Gastroesophageal sphincter (tissue), 3 donors: ENCODE data around the gene APBA2.

ENCODE experiments used
- EP300 ChIP-seq: sonication (generic); formaldehyde crosslinking; IDR thresholded peaks from one replicate; pipeline ENCODE4 v1.6.1; 2017; ENCODE audit warnings: antibody characterized with exemption, mild to moderate bottlenecking
- POLR2A ChIP-seq, 2 donors: fragments of 450-650 bp; IDR thresholded peaks; one replicate each; pipeline ENCODE4 v1.6.1; 2017; ENCODE audit warnings: antibody characterized with exemption in 2 of 2, mild to moderate bottlenecking in 2 of 2, moderate library complexity in 1 of 2
- POLR2AphosphoS5 ChIP-seq: sonication (generic); formaldehyde crosslinking; IDR thresholded peaks from one replicate; pipeline ENCODE4 v1.6.1; 2017; ENCODE audit warnings: antibody characterized with exemption
- TF ChIP-seq, protein P1 (sequence below), 4 experiments: fragments of 200-600 bp in 2 of 4; fragments of 450-650 bp in 2 of 4; sonication (generic) in 1 of 4; IDR thresholded peaks; one replicate each; pipeline ENCODE4 v1.5.1; 2017 to 2019; ENCODE audit warnings: antibody characterized with exemption in 4 of 4, mild to moderate bottlenecking in 2 of 4, moderate library complexity in 2 of 4

DNA sequence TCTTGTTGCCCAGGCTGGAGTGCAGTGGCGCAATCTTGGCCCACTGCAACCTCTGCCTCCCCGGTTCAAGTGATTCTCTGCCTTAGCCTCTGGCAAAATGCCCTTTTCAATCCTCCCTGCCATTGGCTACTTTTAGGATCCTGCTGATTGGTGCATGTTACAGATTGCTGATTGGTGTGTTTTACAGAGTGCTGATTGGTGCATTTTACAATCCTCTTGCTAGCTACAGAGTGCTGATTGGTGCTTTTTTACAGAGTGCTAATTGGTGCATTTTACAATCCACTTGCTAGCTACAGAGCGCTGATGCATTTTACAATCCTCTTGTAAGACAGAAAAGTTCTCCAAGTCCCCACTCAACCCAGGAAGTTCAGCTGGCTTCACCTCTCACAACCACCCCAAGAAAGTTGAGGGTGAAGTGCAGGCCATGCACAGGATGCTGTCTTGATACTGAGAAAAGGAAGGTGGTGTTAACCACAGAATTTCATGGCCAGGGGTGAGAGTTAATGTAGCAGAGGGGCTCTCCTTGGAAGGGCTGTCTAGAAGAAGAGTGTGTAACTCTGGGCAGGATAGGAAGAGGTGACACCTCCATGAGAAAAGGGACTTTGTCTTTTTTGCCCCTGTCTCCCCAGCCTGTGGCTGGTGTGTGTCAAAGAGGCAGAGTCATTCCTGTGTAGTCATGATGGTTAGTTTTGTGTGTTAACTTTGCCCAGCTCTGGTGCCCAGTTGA, 145.9 kb downstream of the APBA2 start:
- TF ChIP-seq, protein P1, sequence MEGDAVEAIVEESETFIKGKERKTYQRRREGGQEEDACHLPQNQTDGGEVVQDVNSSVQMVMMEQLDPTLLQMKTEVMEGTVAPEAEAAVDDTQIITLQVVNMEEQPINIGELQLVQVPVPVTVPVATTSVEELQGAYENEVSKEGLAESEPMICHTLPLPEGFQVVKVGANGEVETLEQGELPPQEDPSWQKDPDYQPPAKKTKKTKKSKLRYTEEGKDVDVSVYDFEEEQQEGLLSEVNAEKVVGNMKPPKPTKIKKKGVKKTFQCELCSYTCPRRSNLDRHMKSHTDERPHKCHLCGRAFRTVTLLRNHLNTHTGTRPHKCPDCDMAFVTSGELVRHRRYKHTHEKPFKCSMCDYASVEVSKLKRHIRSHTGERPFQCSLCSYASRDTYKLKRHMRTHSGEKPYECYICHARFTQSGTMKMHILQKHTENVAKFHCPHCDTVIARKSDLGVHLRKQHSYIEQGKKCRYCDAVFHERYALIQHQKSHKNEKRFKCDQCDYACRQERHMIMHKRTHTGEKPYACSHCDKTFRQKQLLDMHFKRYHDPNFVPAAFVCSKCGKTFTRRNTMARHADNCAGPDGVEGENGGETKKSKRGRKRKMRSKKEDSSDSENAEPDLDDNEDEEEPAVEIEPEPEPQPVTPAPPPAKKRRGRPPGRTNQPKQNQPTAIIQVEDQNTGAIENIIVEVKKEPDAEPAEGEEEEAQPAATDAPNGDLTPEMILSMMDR (IDR thresholded peaks at IDR 0.05) = no peak
- TF ChIP-seq POLR2A (IDR thresholded peaks at IDR 0.05) (no peak), POLR2AphosphoS5 (no peak), EP300 (no peak)
